SU-DHL-6 (cell line): ENCODE data around the gene ARHGEF28.

Source experiments
- H2AFZ ChIP-seq: fragments of 200-600 bp; sonication (generic); 2 replicates; pipeline ENCODE4 v1.6.1; 2014; ENCODE audit warnings: low read depth, mild to moderate bottlenecking, moderate library complexity, mixed read lengths, antibody characterized with exemption, low read length; ENCODE audit not compliant: severe bottlenecking
- H3F3A ChIP-seq: fragments of 200-600 bp; shearing (Covaris generic); 2 replicates; pipeline ENCODE4 v1.6.0; 2016; ENCODE audit warnings: antibody characterized with exemption, mild to moderate bottlenecking; ENCODE audit not compliant: insufficient read depth
- H3K27ac ChIP-seq: fragments of 200-600 bp; sonication (generic); 2 replicates; pipeline ENCODE4 v1.5.1; 2016; ENCODE audit warnings: low read depth, mild to moderate bottlenecking, low read length, moderate library complexity, mixed read lengths
- H3K27me3 ChIP-seq: fragments of 200-600 bp; sonication (generic), shearing (Covaris generic); 2 replicates; pipeline ENCODE4 v1.6.0; 2014; ENCODE audit warnings: mild to moderate bottlenecking, low read length
- H3K36me3 ChIP-seq: fragments of 200-600 bp; sonication (generic); 2 replicates; pipeline ENCODE4 v1.6.1; 2014; ENCODE audit warnings: mild to moderate bottlenecking, low read length, mixed read lengths
- H3K4me2 ChIP-seq: fragments of 300-600, 200-600 bp; shearing (Covaris generic), sonication (generic); 2 replicates; pipeline ENCODE4 v1.6.0; 2014; ENCODE audit warnings: low read length, low read depth, mild to moderate bottlenecking; ENCODE audit not compliant: poor library complexity, severe bottlenecking
- H3K4me3 ChIP-seq: fragments of 200-600 bp; sonication (generic); 2 replicates; pipeline ENCODE4 v1.5.1; 2014; ENCODE audit warnings: antibody characterized with exemption, low read length, mild to moderate bottlenecking, mixed read lengths; ENCODE audit not compliant: insufficient read depth, poor library complexity, severe bottlenecking
- H3K79me2 ChIP-seq: fragments of 200-600 bp; sonication (generic); 2 replicates; pipeline ENCODE4 v1.6.1; 2014; ENCODE audit warnings: mild to moderate bottlenecking, low read length, moderate library complexity; ENCODE audit not compliant: insufficient read depth
- H3K9ac ChIP-seq: fragments of 200-600 bp; sonication (generic); 2 replicates; pipeline ENCODE4 v1.7.0; 2014; ENCODE audit warnings: mild to moderate bottlenecking, low read length
- H3K9me2 ChIP-seq: fragments of 200-600 bp; sonication (generic); replicated peaks from 2 replicates; pipeline ENCODE4 v1.6.1; 2014; ENCODE audit warnings: low read length; ENCODE audit not compliant: insufficient read depth
- H3K9me3 ChIP-seq: fragments of 200-600 bp; sonication (generic); 2 replicates; pipeline ENCODE4 v1.6.1; 2014; ENCODE audit warnings: low read length, mixed read lengths; ENCODE audit not compliant: insufficient read depth
- H4K20me1 ChIP-seq: fragments of 200-600 bp; sonication (generic); 2 replicates; pipeline ENCODE4 v1.6.1; 2014; ENCODE audit warnings: low read depth, mild to moderate bottlenecking, antibody characterized with exemption, low read length, moderate library complexity, mixed read lengths
- CTCF ChIP-seq: fragments of 200-600 bp; sonication (generic); IDR thresholded peaks from one replicate; pipeline ENCODE4 v1.5.1; 2017; ENCODE audit warnings: antibody characterized with exemption, mild to moderate bottlenecking, low read length, moderate library complexity; ENCODE audit not compliant: insufficient read depth, poor library complexity, severe bottlenecking
- EZH2phosphoT487 ChIP-seq: fragments of 200-600 bp; sonication (generic), shearing (Covaris generic); conservative IDR thresholded peaks from 2 replicates; pipeline ENCODE4 v1.6.1; 2018; ENCODE audit warnings: mild to moderate bottlenecking, antibody characterized with exemption, low read length, moderate library complexity, mixed read lengths

The ARHGEF28 gene

GRCh38 chr5:73962801-73963425, 336.9 kb downstream of the ARHGEF28 start:
- no peaks in the 10 kb centered on the region for H3K36me3 ChIP-seq
- no peaks in the 10 kb centered on the region for H4K20me1 ChIP-seq
- TF ChIP-seq CTCF = no peak
- TF ChIP-seq EZH2phosphoT487 = no peak
- no peaks in the 10 kb centered on the region for H3K9me3 ChIP-seq
- no peak overlapping the region for H3K9ac ChIP-seq
- H3K27ac ChIP-seq = no peak overlapping the region
- no peak overlapping the region for H3K4me2 ChIP-seq
- H3K27me3 ChIP-seq = no peaks in the 10 kb centered on the region
- H3F3A ChIP-seq = no peaks in the 10 kb centered on the region; the same call in 1 of the 2 replicates
- H2AFZ ChIP-seq = no peak overlapping the region
- no peaks in the 10 kb centered on the region for H3K9me2 ChIP-seq
- H3K4me3 ChIP-seq = no peak overlapping the region
- no peaks in the 10 kb centered on the region for H3K79me2 ChIP-seq

GRCh38 chr5:73964352-73964865, 338.4 kb downstream of the ARHGEF28 start:
- H3K4me2 ChIP-seq = no peak overlapping the region
- no peaks in the 10 kb centered on the region for H3K9me3 ChIP-seq
- no peak overlapping the region for H2AFZ ChIP-seq
- no peak overlapping the region for H3K27ac ChIP-seq
- H3F3A ChIP-seq = no peaks in the 10 kb centered on the region; the same call in 1 of the 2 replicates
- TF ChIP-seq CTCF (no peak), EZH2phosphoT487 (no peak)
- H4K20me1 ChIP-seq = no peaks in the 10 kb centered on the region
- H3K79me2 ChIP-seq = no peaks in the 10 kb centered on the region
- no peaks in the 10 kb centered on the region for H3K27me3 ChIP-seq
- no peak overlapping the region for H3K9ac ChIP-seq
- no peak overlapping the region for H3K4me3 ChIP-seq
- H3K36me3 ChIP-seq = no peaks in the 10 kb centered on the region
- no peaks in the 10 kb centered on the region for H3K9me2 ChIP-seq

GRCh38 chr5:73966451-73966850, 340.5 kb downstream of the ARHGEF28 start:
- no peak for TF ChIP-seq EZH2phosphoT487
- TF ChIP-seq CTCF = no peak
- Histone ChIP-seq H3K9ac (no peak overlapping the region), H3K4me2 (no peak overlapping the region)

More at GRCh38 chr5:73966451-73966850, 340.5 kb downstream of the ARHGEF28 start:
- H3K79me2 ChIP-seq = no peaks in the 10 kb centered on the region
- no peak overlapping the region for H3K27ac ChIP-seq
- H3K4me3 ChIP-seq = no peak overlapping the region
- H3F3A ChIP-seq = no peaks in the 10 kb centered on the region
- no peaks in the 10 kb centered on the region for H3K36me3 ChIP-seq
- H4K20me1 ChIP-seq = no peaks in the 10 kb centered on the region
- no peaks in the 10 kb centered on the region for H3K27me3 ChIP-seq
- no peaks in the 10 kb centered on the region for H3K9me3 ChIP-seq
- H2AFZ ChIP-seq = no peak overlapping the region
- H3K9me2 ChIP-seq = no peaks in the 10 kb centered on the region
